Endothelial cell of umbilical vein (primary cell): Measurements from ENCODE around the gene SEMA3G. TPM values are rescaled to one million over a fixed set of nuclear protein-coding genes. Genes with fewer than 3 reads are reported as not detected.

Source experiments
- BruUV-seq: library from RNA; stranded (reverse); fragments of 400-500 nt; replicated peaks from 2 replicates; lab custom pipeline; 2021; lab: Mats Ljungman, UMichigan
- CTCF ChIA-PET: fragments of 300-600, 350-600 bp; sonication (Branson Sonifier 250); formaldehyde crosslinking; loops from one replicate; lab custom pipeline; 2021; ENCODE audit warnings: antibody characterized with exemption, inconsistent platforms; lab: Charles Lee
- POLR2A ChIA-PET: fragments of 300-600, 350-600 bp; sonication (Branson Sonifier 250); formaldehyde crosslinking; loops from one replicate; lab custom pipeline; 2021; ENCODE audit warnings: antibody characterized with exemption, inconsistent platforms; lab: Charles Lee
- DNase-seq: peaks from one replicate; pipeline ENCODE4 v3.0.0-alpha.2; 2011; ENCODE audit warnings: low read depth, low spot score
- FAIRE-seq: peaks from 2 replicates; lab custom pipeline; 2011; peaks lifted over from hg19 to GRCh38; lab: Jason Lieb, UNC
- H2AFZ ChIP-seq: 2 replicates; pipeline ENCODE4 v1.6.0; 2012; ENCODE audit warnings: low read depth, low read length, control low read depth, inconsistent platforms
- H3K27ac ChIP-seq: 2 replicates; pipeline ENCODE4 v1.5.1; 2011; ENCODE audit warnings: low read depth, mild to moderate bottlenecking, control low read depth, low read length, moderate library complexity; ENCODE audit not compliant: insufficient read depth
- H3K27me3 ChIP-seq, 2 experiments: 2 replicates each; pipeline versions ENCODE4 v1.6.0 to v1.6.1; 2011; ENCODE audit warnings: low read length in 2 of 2, mixed read lengths in 1 of 2; ENCODE audit not compliant: control insufficient read depth in 2 of 2, insufficient read depth in 2 of 2
- H3K36me3 ChIP-seq, 2 experiments: 2 replicates in 1 of 2; 3 replicates in 1 of 2; pipeline ENCODE4 v1.5.1; 2011; ENCODE audit warnings: low read length in 2 of 2, mild to moderate bottlenecking in 1 of 2, moderate library complexity in 1 of 2; ENCODE audit not compliant: control insufficient read depth in 2 of 2, insufficient read depth in 2 of 2; ENCODE audit errors: extremely low read depth in 1 of 2
- H3K4me1 ChIP-seq: 3 replicates; pipeline ENCODE4 v1.5.1; 2011; ENCODE audit warnings: mild to moderate bottlenecking, low read length; ENCODE audit not compliant: control insufficient read depth, insufficient read depth; ENCODE audit errors: extremely low read depth
- H3K4me2 ChIP-seq: 2 replicates; pipeline ENCODE4 v1.6.1; 2011; ENCODE audit warnings: low read length, control low read depth, mixed read lengths; ENCODE audit not compliant: insufficient read depth
- H3K4me3 ChIP-seq, 3 experiments: fragments of 200-600 bp in 1 of 3; sonication (generic), shearing (Covaris generic) in 1 of 3; replicated peaks in 1 of 3; 2 replicates each; pipeline ENCODE4 v1.5.1; 2011 to 2016; ENCODE audit warnings: control low read depth in 3 of 3, low read length in 3 of 3, mild to moderate bottlenecking in 2 of 3, inconsistent platforms in 1 of 3, low read depth in 1 of 3, moderate library complexity in 1 of 3; ENCODE audit not compliant: insufficient read depth in 1 of 3
- H3K79me2 ChIP-seq: 2 replicates; pipeline ENCODE4 v1.6.0; 2012; ENCODE audit warnings: low read length, inconsistent platforms; ENCODE audit not compliant: control insufficient read depth, insufficient read depth
- H3K9ac ChIP-seq: replicated peaks from 2 replicates; pipeline ENCODE3; 2011; ENCODE audit warnings: low read length, control low read depth; ENCODE audit not compliant: insufficient read depth; ENCODE audit errors: extremely low read depth
- H3K9me1 ChIP-seq: replicated peaks from 3 replicates; pipeline ENCODE4 v1.6.0; 2011; ENCODE audit warnings: mild to moderate bottlenecking, low read length; ENCODE audit not compliant: control insufficient read depth, insufficient read depth; ENCODE audit errors: extremely low read depth
- H3K9me3 ChIP-seq: replicated peaks from 2 replicates; pipeline ENCODE4 v1.5.1; 2012; ENCODE audit warnings: low read length, inconsistent platforms; ENCODE audit not compliant: control insufficient read depth, insufficient read depth
- H4K20me1 ChIP-seq: replicated peaks from 2 replicates; pipeline ENCODE3; 2011; ENCODE audit warnings: mild to moderate bottlenecking, low read length; ENCODE audit not compliant: control insufficient read depth, insufficient read depth; ENCODE audit errors: extremely low read depth
- EZH2 ChIP-seq: IDR thresholded peaks from 2 replicates; pipeline ENCODE4 v1.6.1; 2012; ENCODE audit warnings: borderline replicate concordance, low read depth, mild to moderate bottlenecking, moderate library complexity, low read length, inconsistent platforms; ENCODE audit not compliant: severe bottlenecking
- GATA2 ChIP-seq: IDR thresholded peaks from 2 replicates; pipeline ENCODE4 v1.7.0; 2011; ENCODE audit warnings: low read depth, mild to moderate bottlenecking, moderate library complexity, mixed read lengths, low read length; ENCODE audit not compliant: insufficient read length, insufficient read depth
- MAX ChIP-seq: IDR thresholded peaks from 2 replicates; pipeline ENCODE4 v1.6.1; 2011; ENCODE audit not compliant: insufficient read depth, insufficient read length
- MYC ChIP-seq: IDR thresholded peaks from one replicate; pipeline ENCODE4 v1.6.1; 2011; ENCODE audit warnings: mild to moderate bottlenecking, low read depth, low read length
- POLR2A ChIP-seq: IDR thresholded peaks from 2 replicates; pipeline ENCODE4 v1.6.1; 2012; ENCODE audit warnings: low read depth, mild to moderate bottlenecking, control low read depth, low read length
- POLR2AphosphoS5 ChIP-seq: IDR thresholded peaks from 2 replicates; pipeline ENCODE4 v1.6.1; 2012; ENCODE audit warnings: low read depth, mild to moderate bottlenecking, control low read depth, low read length, moderate library complexity; ENCODE audit not compliant: insufficient read depth
- dilution Hi-C: fragments of 300-500 bp; cut with MboI; formaldehyde crosslinking; loops from one replicate; pipeline ENCODE4 v1.15.0; 2019; ENCODE audit warnings: low sequenced_read_pairs; ENCODE audit not compliant: extremely low pct_ligation_motif_present
- intact Hi-C: fragments of 100-400 bp; cut with micrococcal nuclease; formaldehyde crosslinking; loops from one replicate; pipeline ENCODE4 v1.10.0; 2022
- polyA plus RNA-seq, 4 experiments: library from polyadenylated mRNA; depleted of rRNA in 3 of 4; stranded (reverse) in 3 of 4; unstranded in 1 of 4; fragments of >200 nt; gene quantifications; 2 replicates each; pipeline versions ENCODE4 v1.2.1 to v1.2.3, GENCODE V29; 2011 to 2012; ENCODE audit warnings: missing spikeins in 1 of 4
- total RNA-seq: library from RNA; stranded (reverse); gene quantifications from 2 replicates; pipeline ENCODE4 v1.2.3, GENCODE V29; 2021
- TF ChIP-seq, protein P1 (sequence below), 2 donors: IDR thresholded peaks; 1 replicate in 1 of 2; 2 replicates in 1 of 2; pipeline ENCODE4 v1.5.1; 2011; ENCODE audit warnings: low read length in 2 of 2, mild to moderate bottlenecking in 2 of 2, moderate library complexity in 2 of 2, control low read depth in 1 of 2, inconsistent platforms in 1 of 2, low read depth in 1 of 2; ENCODE audit not compliant: insufficient read depth in 1 of 2; ENCODE audit errors: extremely low read depth in 1 of 2

Gene SEMA3G
- total and polyA plus RNA-seq, 2 donors (not counting 3 experiments of a cell fraction or from before 2014, with no cell fraction given): 22.6 to 27.9 TPM

DNA sequence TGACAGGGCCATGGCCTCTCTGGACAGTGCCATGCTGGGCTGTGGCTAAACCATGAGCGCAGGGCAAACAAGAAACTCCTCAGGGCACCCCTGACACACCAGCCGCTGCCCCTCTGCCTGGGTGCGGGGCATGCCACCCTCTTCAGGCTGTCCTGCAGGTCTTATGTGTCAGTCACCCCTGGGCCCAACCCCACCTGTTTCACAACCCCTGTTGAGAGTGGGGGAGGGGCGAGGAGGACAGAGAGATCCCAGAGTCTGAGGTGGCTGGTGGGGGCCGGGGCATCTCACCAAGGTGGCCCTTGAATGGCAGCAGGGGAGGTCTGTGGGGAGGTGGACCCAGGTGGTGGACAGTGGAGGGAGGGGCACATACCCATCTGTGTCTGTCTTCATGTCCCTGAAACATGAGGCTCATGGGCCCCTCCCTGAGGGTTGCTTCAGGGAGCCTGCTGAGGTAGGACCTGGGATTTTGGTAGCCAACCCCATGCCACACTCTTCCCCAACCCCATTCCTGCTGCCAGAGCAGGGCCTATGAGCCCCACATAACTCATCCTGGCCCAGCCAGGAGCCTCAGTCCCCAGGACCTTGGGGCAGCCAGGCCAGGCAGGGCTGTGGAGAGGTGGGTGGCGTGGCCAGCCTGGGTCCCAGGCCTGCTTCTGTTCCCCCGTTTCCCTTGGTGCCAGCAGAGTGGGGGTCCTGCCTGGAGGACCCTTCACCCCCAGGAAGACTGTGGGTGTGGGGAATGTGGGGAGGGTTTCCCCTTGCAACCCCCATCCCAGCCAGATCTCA lies 48.5 kb upstream of the SEMA3G start:
- FAIRE-seq: no peak
- no peak for DNase-seq
- Histone ChIP-seq H3K4me3 (no peak overlapping the region), H3K27me3 (no peaks in the 10 kb centered on the region), H2AFZ (no peak overlapping the region), H3K36me3 (peaks cover 6 to 36% of the 10 kb centered on the region in 2 experiments), H4K20me1 (no peaks in the 10 kb centered on the region), H3K79me2 (peaks cover 33% of the 10 kb centered on the region), H3K9me1 (no peaks in the 10 kb centered on the region), H3K27ac (no peak overlapping the region), H3K9me3 (no peaks in the 10 kb centered on the region), H3K9ac (no peak overlapping the region), H3K4me2 (no peak overlapping the region), H3K4me1 (peaks cover 82% of the 10 kb centered on the region)
- TF ChIP-seq, protein P1, sequence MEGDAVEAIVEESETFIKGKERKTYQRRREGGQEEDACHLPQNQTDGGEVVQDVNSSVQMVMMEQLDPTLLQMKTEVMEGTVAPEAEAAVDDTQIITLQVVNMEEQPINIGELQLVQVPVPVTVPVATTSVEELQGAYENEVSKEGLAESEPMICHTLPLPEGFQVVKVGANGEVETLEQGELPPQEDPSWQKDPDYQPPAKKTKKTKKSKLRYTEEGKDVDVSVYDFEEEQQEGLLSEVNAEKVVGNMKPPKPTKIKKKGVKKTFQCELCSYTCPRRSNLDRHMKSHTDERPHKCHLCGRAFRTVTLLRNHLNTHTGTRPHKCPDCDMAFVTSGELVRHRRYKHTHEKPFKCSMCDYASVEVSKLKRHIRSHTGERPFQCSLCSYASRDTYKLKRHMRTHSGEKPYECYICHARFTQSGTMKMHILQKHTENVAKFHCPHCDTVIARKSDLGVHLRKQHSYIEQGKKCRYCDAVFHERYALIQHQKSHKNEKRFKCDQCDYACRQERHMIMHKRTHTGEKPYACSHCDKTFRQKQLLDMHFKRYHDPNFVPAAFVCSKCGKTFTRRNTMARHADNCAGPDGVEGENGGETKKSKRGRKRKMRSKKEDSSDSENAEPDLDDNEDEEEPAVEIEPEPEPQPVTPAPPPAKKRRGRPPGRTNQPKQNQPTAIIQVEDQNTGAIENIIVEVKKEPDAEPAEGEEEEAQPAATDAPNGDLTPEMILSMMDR (IDR thresholded peaks at IDR 0.05; ENCODE audit: extremely low read depth in 1 of 2, insufficient read depth in 1 of 2, low read depth in 1 of 2, low read length in 2 of 2): no peak
- TF ChIP-seq POLR2A: no peak
- TF ChIP-seq GATA2: no peak
- no peak for TF ChIP-seq EZH2
- no peak for TF ChIP-seq MAX
- TF ChIP-seq POLR2AphosphoS5: no peak
- no peak for TF ChIP-seq MYC
- no TSS peak for BruUV-seq
- CTCF ChIA-PET: interaction anchor here (4.9 kb wide), 1 partner anchor 22 kb away, joined by 29 read pairs; no protein-coding TSS in a partner anchor
- POLR2A ChIA-PET: no interaction called here
- dilution Hi-C loops (no loop called here), intact Hi-C loops (no loop called here)
